Fibroblast of skin of right quadriceps (primary cell): ENCODE data around the gene CDRT15.
A peak's percentile ranks its signal among the peaks of the same experiment; 100 is the strongest.
"Not testable (repeated sequence)": the region's sequence is repeated elsewhere in the genome, so short reads cannot be mapped to it uniquely, and the experiment has no call there.

Source experiments
- DNase-seq: peaks from one replicate; pipeline ENCODE4 v3.0.0-alpha.2; 2013

The CDRT15 gene

DNA sequence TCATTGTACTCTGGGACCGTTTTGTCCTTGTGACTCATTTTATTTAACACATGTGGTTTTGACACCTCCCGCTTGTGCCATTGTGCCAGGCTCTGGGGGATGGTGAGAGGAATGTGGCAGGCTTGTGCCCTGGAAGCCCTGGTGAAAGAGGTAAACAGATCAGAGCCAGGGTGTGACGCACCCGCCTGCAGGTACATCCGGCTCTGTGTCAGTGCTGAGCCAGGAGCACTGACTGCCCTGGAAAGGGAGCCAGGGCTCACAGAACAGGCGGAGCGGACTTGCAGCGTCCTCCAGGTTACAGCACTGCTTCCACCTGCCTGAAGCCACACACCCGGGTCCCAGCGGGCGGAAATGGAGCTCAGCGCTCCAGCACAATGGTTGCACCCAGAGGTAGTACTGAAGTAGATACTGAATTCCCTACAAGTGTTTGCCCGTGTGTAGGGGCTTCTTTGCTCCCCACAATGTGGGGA is 30.6 kb downstream of the CDRT15 start:
- DNase-seq, result no peak

DNA sequence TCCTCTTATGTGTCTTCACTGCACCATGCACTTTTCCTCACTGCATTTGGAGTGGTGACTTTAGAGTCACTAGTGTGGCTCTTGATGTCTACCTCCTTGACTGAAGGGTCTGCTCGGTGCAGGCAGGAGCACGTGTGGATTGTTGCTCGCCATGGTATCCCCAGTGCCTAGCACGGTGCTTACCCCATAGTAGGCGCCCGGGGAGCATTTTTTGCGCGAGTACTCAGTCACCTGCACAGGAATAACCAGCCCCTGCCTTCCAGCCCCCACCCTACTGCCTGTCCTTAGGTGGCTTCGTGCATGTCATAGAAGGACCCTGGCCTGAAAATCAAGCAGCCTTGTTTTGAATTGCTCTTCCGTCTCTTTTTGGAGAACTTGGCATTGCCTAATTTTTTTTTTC is 31.3 kb downstream of the CDRT15 start:
- DNase-seq, result no peak

DNA sequence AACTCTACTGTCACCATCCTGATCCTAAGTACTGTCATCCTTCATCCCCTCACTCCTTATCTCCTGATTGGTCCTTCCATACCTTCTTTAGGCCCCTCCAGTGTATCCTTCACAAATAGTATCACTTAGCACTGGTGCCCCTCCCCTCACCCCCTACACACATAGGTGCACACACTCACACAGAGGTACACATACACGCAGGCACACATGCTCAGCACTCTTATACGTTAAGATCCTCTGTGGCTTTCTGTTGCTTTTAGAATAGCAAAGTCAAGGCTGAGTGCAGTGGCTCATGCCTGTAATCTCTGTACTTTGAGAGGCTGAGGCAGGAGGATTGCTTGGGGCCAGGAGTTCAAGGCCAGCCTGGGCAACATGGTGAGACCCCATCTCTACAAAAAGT is 32.1 kb downstream of the CDRT15 start:
- DNase-seq, result no peak

DNA sequence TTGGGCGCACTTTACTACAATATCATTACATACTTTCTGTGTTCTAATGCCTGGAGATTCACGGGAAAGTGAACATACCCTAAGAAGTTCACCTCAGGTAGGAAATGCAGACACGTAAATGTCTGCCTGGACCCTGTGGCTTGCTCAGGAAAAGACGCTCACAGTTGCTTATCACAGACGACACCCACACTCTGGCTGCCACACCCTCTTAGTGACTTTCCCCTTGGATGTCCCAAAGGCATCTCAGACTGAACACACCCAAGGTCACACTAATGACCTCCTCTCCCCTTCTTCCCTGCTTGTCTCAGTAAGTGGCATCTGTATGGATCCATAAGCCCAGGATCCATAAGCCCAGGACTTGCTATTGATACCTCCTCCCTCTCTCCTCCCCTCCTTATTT is 32.6 kb downstream of the CDRT15 start:
- no peak for DNase-seq

DNA sequence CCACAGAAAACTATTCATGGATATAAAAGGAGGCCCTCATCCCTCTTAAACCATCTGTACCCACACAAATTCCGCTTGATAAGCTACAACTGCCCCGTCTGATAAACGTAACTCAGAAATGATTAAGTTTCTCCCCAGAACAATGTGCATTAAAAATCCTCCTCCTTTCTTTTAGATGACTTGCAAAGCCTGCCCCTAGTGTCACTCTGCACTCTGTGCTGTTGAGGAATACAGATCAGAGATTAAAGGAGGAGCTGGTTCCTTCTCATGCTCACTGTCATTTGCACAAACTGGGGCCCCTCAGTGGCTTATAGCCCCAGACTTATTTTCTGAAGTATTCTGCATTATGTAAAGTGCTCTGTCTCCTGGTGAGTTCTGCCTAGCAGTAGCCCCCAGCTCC is 33.3 kb downstream of the CDRT15 start:
- DNase-seq, result no peak

DNA sequence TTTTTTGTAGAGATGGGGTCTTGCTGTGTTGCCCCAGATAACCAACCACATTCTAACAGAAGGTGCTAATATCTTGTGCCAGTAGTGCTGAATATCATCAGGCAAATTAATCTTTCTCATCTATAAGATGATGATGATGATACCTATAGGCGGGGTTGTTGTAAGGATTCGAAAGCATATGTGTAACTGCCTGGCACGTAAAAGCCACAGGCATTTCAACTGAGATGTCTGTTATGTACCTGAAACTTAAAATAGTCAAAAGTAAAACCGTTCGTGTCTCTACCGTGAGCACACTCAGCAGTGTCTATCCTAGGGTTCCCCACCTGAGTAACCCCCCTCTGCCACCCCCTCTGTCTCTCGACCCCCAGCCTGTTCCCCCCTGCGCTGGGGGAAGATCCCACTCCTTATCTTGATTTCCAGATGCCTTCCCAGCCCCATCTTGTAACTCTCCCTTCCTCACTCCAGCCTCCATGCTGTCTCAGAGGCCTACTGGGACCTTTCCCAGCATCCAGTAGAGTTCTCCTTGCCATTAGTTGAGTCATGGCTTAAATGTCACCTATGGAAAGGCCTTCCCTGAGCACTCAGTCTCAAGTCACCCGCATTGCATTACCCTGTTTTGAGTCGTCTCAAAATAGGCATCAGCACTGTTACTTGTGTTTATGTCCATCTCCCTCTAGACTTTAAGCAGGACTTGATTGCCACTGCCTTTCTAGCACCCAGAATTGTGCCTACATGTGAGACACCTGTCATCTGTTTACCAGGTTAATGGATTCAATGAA is 34.1 kb downstream of the CDRT15 start:
- no peak for DNase-seq

DNA sequence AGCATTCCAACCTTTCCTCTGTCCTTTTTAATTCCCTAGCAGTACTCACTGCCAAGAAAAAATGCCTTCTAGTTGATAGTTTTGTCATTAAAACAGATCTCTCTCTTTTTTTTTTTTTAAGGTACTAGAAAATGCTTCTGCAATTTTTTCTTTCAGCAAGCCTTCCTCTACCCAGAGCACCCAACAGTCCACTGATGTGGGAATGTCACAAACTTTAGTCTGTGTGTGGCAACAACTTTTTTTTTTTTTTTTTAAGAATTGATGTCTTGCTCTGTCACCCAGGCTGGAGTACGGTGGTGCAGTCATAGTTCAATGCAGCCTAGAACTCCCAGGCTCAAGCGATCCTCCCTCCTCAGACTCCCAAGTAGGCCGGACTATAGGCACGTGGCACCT is 34.7 kb downstream of the CDRT15 start:
- no peak for DNase-seq

DNA sequence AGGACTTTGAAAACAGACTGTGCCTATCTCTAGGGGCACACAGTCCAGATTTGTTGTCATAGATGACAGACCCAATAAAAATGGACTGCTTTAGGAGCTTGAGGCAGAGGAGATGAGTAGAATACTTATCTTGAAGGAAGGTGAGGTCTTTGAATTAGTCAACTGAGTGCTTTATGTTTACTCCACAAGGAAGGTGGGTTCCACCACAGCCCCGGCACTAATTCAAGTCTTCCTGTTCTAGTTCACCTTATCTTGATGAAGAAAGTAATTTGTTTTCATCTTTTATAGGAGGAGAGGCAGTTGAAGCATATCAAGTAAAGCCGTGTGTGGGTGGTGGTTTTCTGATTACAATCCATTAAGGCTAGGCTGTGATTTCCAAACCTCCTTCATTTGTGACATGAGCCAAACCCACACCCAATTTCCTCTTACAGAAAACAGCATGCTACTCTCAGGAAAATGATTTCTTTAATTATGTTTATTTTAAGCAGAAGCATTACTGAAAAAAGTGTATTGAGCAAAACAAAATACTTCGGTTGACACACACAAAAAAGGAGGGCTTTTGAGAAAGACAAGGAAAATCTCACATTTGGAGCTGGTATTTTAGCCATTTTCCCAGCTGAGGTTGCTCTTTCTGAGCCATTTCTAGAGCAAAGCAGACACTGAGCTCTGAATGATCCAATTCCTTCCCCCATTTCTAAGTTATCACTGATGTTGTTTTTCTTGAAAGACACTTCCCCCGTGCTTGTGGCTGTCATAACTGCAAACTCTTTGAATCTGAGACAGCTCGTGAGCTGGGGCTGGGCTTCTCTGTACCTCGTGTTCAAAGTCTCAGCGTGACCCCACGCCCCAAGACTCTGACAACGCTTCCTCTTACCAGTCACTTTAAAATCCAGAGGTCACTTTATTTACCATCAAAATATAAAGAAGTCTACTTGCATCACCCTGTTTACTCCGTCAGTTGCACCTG is 35.4 kb downstream of the CDRT15 start:
- peak; percentile 9 for DNase-seq

DNA sequence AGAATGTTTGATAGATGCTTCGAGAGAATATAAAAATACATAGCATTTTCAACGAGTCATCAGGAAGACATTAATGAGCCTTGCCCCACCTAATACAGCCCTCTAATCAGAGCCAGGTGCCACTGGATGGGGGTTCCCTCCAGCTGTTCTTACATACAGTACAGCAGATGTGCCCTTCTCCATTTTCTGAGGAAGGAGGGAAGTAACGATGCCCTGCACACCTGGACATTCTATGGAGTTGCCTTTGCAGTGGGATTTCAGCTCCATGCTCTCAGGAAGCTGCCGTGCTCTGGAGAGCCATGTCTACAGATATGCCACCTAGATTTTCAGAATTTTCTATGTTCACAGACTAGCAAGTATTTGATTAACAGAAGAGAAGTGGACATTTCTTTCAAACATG is 36.3 kb downstream of the CDRT15 start:
- DNase-seq, result no peak

DNA sequence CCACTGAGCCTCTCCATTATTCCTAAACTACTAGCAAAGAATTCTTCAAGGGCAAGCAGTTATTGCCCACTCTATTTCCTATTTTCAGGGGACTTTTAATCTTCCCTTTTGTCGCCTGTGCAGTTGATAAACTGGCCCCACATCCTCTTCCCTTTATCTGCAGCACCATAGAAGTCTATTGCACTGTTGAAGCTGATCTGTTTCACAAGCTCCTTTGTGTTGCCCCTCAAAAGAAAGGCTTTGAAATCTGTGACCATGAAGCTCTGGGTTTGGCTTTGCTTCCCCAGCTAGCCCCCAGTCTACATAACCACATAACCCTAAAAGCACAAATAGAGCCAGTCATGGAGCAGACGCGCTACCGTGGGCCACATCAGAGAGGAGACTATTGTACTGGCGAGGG is 37.1 kb downstream of the CDRT15 start:
- no peak for DNase-seq

DNA sequence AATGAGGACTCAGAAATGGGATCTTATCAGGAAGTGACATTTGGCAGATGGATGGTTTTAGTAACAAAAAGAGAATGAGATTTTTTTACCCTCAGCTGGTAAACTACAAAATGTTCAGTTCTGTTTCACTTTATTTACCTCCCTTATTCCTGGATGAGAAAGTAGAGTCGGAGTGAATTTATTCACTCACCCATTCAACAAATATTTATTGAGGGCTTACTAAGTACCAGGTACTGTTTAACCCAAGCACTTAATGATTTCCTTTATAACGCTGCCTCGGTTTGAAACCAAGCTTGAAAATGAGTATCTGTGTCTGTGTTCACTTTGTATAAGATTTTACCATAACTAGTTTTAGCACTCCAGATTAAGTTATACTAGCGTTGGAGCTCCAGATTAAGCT is 38.1 kb downstream of the CDRT15 start:
- DNase-seq, result no peak

DNA sequence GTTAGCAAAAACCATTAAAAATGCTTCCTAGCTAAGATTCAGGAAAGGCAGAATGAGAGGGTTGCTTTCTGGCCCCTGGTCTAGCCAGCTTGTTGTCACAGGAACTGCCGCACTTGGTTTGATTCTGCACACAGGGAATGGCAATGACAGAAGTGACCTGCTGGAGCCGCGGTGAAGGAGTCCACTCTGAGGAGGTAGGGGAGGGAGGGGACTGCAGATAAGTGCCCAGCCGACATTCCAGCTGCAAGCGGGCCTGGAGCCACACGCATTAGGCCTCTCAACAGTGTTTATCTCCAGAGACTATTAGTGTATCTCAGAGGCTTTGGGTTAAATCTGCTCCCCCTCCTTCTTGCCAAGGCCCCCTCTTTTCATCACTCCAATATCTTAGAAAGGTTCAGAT is 38.6 kb downstream of the CDRT15 start:
- DNase-seq, result no peak

DNA sequence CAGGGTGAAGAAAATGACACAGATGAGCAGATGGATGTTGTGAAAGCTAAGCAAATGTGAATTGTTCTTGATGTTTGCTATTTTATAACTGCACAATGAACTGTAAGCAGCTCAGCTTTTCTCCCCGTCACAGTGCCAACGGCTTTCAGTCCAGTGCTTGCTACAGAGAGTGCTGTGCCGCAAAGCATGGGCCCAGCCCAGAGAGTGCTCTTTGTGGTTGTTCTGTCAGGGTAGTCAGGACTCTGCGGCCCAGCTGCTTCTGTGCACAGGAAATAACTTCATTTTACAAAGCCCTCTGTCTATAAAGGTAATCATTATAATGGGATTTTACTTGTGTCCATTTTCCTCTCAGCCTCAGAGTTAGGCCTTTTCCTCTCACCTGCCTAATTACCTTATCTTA is 39.1 kb downstream of the CDRT15 start:
- DNase-seq, result no peak

DNA sequence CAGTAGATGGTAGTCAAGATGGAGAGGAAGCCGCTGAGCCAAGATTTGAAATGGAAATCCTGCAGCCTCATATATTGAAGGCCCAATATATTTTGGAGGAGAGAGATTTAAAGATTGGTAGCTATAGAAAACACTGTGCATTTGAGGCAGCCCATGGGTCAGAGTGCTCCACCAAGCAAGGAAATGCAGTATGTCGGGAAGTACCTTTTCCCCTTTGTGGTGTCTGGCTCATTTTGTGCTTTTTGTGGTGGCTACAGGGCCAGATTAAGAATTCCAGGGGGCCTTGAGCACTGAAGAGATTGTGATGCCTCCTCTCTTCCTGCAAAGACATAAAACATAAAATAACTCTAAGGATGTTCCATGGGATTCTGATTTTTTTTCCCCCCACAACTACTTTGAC is 39.6 kb downstream of the CDRT15 start:
- DNase-seq, result no peak

DNA sequence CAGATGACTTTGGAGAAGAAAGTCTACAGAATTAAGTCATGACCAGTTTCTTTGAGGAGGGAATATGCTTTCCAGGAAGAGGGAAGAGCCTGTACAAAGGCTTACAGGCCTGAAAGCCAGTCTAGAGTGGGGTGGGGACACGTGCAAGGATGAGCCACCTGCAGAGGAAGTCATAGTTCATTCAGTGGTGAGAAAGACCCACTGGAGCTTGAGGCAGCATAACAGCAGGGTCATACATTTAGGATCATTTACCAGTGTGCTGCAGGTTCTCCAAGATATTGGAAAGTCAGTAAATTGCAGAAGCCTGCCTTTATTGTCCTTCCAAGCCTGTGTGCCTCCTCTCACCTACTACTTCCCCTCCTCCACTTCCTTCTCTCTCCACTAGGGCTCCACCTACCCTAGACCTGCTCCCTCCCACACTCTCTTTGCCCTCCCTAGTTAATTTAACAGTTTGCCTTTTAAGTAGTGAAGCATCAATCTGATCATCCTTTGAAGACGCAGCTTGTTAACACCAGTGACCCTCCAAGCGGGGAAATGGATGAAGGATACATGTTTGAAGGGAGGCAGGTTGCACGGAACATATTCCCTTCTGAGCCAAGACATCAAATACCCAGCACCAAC is 40.2 kb downstream of the CDRT15 start:
- DNase-seq, result no peak

DNA sequence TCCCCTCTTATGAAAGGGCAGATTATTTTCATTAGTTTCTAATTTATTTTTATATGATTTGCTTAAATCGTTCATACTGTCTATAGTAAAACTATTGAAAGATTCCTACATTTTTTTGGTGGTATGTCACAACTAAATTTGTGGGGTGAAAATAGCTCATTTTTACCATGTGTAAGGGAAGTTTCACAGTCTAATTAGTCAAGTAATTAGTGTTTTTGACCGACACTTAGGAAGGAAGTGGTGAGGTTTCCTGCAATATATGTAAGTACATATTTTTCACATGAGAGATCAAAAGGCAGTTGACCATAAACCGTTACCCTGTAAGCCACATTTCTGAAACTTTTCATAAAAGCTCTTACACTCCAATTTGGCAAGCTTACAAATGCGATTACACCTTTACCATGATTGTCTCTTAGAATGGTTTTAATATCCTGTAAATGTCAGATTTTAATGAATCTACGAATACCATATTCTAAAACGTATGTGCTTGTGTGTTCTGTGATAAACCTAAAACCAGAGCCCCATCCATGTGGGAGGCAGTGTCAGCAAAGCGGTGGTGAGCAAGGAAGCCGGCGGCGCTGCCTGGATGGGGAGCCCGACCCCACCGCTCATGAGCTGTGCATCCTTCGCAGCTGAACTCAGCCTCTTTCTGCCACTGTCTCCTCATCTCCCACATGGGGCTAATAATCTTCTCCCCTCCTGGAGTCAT is 43.9 kb downstream of the CDRT15 start:
- DNase-seq, result not testable (repeated sequence)

DNA sequence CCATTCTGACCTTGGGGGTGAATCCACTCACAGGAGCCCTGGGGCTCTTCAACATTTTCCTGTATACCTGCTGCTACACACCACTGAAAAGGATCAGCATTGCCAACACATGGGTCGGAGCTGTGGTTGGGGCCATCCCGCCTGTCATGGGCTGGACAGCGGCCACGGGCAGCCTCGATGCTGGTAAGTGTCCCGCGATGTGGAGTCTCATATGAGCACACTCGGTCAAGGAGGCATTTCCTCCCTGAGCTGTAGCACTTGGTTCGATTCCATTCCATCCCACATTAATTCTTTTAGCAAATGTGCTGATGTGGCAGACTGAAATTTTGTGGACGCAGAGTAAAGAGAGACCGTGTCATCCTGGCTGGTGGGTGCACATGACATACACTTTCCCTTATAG is 44.6 kb downstream of the CDRT15 start:
- DNase-seq, result not testable (repeated sequence)

DNA sequence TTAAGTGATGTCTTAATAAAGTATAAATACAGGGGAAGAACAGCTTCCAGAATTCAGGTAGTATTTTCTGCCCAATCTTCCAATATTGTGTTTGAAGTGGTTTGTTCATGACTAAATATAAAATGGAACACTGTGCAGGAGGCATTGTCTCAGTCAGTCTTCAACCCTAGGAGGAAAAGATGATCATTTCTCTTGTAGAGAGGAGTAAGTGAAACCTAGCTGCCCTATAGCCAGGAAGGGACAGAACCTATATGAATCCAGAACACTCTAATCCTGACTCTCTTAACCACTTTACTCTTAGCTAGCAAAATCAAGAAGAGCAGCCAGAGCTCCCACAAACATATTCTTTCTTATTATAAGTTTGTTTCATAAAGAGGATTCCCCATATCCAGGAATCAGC is 45.2 kb downstream of the CDRT15 start:
- DNase-seq, result not testable (repeated sequence)

DNA sequence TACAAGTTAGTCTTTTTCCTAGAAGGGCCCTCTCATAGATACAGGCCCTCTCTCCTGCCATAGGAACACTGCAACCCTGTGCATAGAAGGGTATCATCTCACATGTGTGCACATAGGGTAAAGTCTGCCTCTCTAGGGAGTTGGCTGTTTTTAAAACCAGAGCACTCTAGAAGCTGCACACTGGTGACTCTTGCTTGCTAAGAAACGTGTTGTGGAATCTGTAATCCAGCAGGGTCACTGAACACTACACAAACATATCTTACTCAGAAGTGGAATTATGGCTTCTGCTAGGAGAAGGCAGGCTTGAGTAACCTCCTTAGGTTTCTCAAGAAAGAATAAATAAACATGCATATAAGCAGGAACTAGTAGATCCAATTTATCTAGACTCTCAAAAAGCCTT is 45.9 kb downstream of the CDRT15 start:
- not testable (repeated sequence) for DNase-seq

DNA sequence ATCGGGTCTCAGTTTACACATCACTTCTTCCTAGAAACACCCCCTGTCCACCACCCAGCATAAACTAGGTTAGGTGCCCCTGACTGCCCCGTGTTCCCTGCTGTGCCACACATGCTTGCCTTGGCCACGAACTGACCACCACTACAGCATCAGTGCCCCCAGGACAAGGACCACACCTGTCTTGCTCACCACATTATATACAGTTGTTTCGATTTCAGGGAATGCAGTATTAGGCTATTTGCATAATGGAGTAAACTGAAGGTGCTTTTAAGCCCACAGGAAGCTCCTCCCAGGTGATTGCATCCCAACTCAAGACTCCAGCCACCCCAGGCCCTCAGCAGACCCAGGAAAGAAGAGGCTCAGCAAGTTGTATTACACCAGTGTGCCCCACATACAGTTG is 50.2 kb downstream of the CDRT15 start:
- DNase-seq, result not testable (repeated sequence)
